Stimulated activated naive CD8-positive, alpha-beta T cell treated with anti-CD3 and anti-CD28 coated beads, Interleukin-15, amount 100 ng/mL, for 72 hours (primary cell): ENCODE measurements around the gene ZC3H7A.
"Not testable (repeated sequence)": the region's sequence is repeated elsewhere in the genome, so short reads cannot be mapped to it uniquely, and the experiment has no call there.

Experiments used
- ATAC-seq: fragments of 150-1000 bp; cut with Tn5 transposase; 2 replicates; pipeline ENCODE4 v1.10.0; 2021; ENCODE audit warnings: mild to moderate bottlenecking, moderate library complexity
- DNase-seq, 2 donors: peaks; one replicate each; pipeline ENCODE4 v3.0.0; 2021 to 2022
- H3K27ac Mint-ChIP-seq, 2 donors: one replicate each; pipeline ENCODE4 v1.8.0; 2022; ENCODE audit warnings: mild to moderate bottlenecking in 2 of 2, mixed read lengths in 2 of 2, moderate library complexity in 2 of 2
- H3K27me3 Mint-ChIP-seq: one replicate; pipeline ENCODE4 v1.8.0; 2022; ENCODE audit warnings: mixed read lengths
- H3K4me1 Mint-ChIP-seq: one replicate; pipeline ENCODE4 v1.8.0; 2022; ENCODE audit warnings: mild to moderate bottlenecking, mixed read lengths
- H3K4me3 Mint-ChIP-seq, 2 donors: one replicate each; pipeline ENCODE4 v1.8.0; 2022; ENCODE audit warnings: mild to moderate bottlenecking in 2 of 2, mixed read lengths in 2 of 2, moderate library complexity in 1 of 2
- H3K9me3 Mint-ChIP-seq, 2 donors: one replicate each; pipeline ENCODE4 v1.8.0; 2022; ENCODE audit warnings: mixed read lengths in 2 of 2

ZC3H7A gene, protein sequence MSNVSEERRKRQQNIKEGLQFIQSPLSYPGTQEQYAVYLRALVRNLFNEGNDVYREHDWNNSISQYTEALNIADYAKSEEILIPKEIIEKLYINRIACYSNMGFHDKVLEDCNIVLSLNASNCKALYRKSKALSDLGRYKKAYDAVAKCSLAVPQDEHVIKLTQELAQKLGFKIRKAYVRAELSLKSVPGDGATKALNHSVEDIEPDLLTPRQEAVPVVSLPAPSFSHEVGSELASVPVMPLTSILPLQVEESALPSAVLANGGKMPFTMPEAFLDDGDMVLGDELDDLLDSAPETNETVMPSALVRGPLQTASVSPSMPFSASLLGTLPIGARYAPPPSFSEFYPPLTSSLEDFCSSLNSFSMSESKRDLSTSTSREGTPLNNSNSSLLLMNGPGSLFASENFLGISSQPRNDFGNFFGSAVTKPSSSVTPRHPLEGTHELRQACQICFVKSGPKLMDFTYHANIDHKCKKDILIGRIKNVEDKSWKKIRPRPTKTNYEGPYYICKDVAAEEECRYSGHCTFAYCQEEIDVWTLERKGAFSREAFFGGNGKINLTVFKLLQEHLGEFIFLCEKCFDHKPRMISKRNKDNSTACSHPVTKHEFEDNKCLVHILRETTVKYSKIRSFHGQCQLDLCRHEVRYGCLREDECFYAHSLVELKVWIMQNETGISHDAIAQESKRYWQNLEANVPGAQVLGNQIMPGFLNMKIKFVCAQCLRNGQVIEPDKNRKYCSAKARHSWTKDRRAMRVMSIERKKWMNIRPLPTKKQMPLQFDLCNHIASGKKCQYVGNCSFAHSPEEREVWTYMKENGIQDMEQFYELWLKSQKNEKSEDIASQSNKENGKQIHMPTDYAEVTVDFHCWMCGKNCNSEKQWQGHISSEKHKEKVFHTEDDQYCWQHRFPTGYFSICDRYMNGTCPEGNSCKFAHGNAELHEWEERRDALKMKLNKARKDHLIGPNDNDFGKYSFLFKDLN

DNA sequence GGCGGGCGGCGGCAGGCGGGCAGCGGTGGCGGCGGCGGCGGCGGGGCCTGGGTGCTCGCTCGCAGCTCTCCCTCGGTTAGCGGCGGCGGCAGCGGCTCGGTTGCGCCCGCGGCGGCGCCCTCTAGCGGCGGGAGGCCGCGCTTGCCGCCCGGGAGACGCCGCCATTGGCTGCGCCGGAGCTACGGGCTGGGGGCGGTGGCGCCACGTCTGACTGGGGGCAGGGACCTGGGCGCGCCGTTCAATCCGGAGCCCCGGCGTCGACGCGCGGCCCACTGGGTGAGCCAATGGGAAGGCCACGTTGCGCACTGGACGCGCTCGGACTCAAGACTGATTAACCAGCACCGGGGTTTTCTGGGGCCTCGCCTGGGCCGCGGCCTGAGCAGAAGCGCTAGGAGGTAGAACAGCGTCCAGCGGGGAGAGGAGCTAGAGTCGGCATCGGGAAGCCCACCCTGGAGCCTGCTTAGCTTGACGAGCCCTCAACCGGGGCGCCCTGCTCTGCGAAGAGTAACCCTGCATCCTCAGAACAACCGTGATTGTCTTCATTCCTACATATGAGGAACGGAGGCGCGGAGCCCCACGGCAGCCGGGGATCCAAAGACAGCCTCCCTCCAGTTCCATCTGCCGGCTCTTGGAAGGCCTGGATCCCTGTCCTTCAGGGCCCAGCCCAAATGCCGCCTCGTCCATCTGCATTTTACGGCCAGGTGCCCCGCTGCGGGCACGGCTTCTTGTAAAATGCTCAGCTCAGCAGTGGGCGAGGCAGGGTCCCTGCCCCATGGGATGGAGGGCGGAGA lies at the start of gene ZC3H7A:
TSS of gene ZC3H7A (minus strand) at position 93 of the 791 bp plus-strand sequence. CDS start 14,904 bp downstream, outside the sequence.
- peak within 1 kb of the TSS; percentile 93 to 100 for H3K4me3 Mint-ChIP-seq
- H3K4me1 Mint-ChIP-seq: peaks cover 79% of the 10 kb centered on the region
- H3K27me3 Mint-ChIP-seq: no peaks in the 10 kb centered on the region
- DNase-seq (peak; percentile 96), ATAC-seq (peak; percentile 98)
- H3K9me3 Mint-ChIP-seq: no peaks in the 10 kb centered on the region
- peak within 1 kb of the TSS; percentile 98 to 99 for H3K27ac Mint-ChIP-seq

- Mint-ChIP-seq H3K4me1 (peaks cover 39% of the 10 kb centered on the region), H3K27me3 (no peaks in the 10 kb centered on the region), H3K9me3 (no peaks in the 10 kb centered on the region), H3K27ac (peak overlapping the region in 1 of 2 donors; percentile 68), H3K4me3 (no peak overlapping the region)
- no peak for DNase-seq
- ATAC-seq: no peak
These were observed 47.4 kb upstream of the ZC3H7A start for GRCh38 chr16:11844499-11844898.

GRCh38 chr16:11843861-11844260 lies 46.8 kb upstream of the ZC3H7A start:
- H3K27ac Mint-ChIP-seq: peak overlapping the region in 1 of 2 donors; percentile 25
- no peak overlapping the region for H3K4me3 Mint-ChIP-seq
- no peaks in the 10 kb centered on the region for H3K9me3 Mint-ChIP-seq
- no peaks in the 10 kb centered on the region for H3K27me3 Mint-ChIP-seq
- H3K4me1 Mint-ChIP-seq: peaks cover 35% of the 10 kb centered on the region
- DNase-seq: no peak
- no peak for ATAC-seq

GRCh38 chr16:11843206-11843605 lies 46.1 kb upstream of the ZC3H7A start:
- no peaks in the 10 kb centered on the region for H3K27me3 Mint-ChIP-seq
- H3K27ac Mint-ChIP-seq: peak overlapping the region in 1 of 2 donors; percentile 68
- peaks cover 28% of the 10 kb centered on the region for H3K4me1 Mint-ChIP-seq
- DNase-seq (no peak), ATAC-seq (no peak)
- H3K4me3 Mint-ChIP-seq: no peak overlapping the region
- no peaks in the 10 kb centered on the region for H3K9me3 Mint-ChIP-seq

DNA sequence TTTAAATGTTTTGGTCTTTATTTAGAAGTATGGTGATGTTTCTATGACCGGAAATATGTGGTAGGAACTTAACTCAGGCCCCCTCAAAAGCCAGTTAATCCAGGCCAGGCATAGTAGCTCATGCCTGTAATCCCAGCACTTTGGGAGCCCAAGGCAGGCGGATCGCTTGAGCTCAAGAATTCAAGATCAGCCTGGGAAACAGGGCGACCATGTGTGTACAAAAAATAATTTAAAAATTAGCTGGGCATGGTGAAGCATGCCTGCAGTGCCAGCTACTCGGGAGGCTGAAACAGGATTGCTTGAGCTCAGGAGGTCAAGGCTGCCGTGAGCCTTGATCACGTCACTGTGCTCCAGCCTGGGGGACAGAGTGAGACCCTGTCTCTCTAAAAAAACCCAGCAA lies 44.0 kb upstream of the ZC3H7A start:
- no peak for DNase-seq
- ATAC-seq: no peak
- H3K9me3 Mint-ChIP-seq: no peaks in the 10 kb centered on the region
- no peak overlapping the region for H3K4me3 Mint-ChIP-seq
- peaks cover 19% of the 10 kb centered on the region for H3K4me1 Mint-ChIP-seq
- H3K27me3 Mint-ChIP-seq: no peaks in the 10 kb centered on the region
- no peak overlapping the region for H3K27ac Mint-ChIP-seq

DNA sequence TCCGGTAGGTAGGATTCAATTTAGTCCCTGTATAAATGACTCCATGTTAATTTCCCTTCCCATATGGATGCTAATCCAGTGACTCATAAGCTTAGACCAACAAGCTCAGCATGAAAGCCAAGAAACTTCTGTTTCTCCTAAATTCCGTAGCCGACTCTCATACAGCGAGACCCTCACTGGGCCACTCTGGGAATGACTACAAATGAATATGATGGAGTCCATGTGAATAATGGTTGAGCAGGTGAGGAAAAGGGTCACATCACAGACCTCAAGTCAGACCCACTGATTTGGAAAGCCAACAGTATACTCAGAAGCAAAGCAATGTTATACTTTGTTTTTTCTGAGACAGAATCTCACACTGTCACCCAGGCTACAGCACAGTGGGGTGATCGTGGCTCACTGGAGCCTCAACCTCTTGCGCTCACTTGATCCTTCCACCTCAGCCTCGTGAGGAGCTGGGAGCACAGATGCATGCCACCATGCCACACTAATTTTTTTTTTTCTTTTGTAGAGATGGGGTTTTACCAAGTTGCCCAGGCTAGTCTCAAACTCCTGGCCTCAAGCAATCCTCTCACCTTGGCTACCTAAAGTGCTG lies 39.7 kb upstream of the ZC3H7A start:
- Mint-ChIP-seq H3K9me3 (no peaks in the 10 kb centered on the region), H3K27me3 (no peaks in the 10 kb centered on the region), H3K4me3 (no peak overlapping the region), H3K27ac (no peak overlapping the region), H3K4me1 (no peaks in the 10 kb centered on the region)
- DNase-seq: no peak
- no peak for ATAC-seq

DNA sequence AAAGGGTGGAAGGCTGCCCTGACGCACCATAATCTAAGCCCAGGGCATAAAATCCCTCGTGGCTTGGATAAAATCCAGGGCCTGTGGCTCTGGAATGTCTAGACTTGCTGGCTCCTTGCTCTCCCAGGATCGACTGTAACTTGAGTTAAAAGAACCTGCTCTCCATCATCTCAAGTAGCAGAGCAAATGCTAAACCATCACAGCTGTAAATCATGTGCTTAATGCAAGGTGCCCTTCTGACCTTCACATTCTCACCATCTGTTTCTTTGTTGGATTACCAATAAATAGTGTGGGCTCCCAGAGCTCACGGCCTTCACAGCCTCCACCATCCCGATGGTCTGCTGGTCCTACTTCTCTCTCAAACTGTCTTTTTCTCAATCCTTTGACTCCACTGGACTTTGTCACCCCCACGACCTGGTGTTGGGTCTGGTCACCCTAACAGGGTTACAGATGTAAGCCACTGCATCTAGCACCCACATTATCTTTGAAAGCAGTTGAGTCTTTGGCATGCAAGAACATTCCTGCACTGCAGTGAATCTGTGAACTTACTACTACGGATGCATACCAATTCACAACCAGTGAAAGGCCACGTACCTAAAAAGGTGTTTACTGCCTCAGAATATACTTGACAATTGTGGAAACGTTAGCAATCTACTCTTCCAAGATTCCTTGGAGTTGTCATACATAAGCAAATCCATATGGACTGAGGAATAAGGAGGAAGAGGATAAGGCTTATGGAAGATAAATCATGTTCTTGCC lies 39.0 kb upstream of the ZC3H7A start:
- Mint-ChIP-seq H3K27ac (no peak overlapping the region), H3K27me3 (no peaks in the 10 kb centered on the region), H3K4me1 (no peaks in the 10 kb centered on the region), H3K4me3 (no peak overlapping the region), H3K9me3 (no peaks in the 10 kb centered on the region)
- no peak for DNase-seq
- ATAC-seq: no peak

- peak; percentile 45 for ATAC-seq
- no peaks in the 10 kb centered on the region for H3K4me1 Mint-ChIP-seq
- H3K9me3 Mint-ChIP-seq: no peaks in the 10 kb centered on the region
- no peak overlapping the region for H3K4me3 Mint-ChIP-seq
- no peak overlapping the region for H3K27ac Mint-ChIP-seq
- no peaks in the 10 kb centered on the region for H3K27me3 Mint-ChIP-seq
- DNase-seq: no peak
These were observed 38.3 kb upstream of the ZC3H7A start for GRCh38 chr16:11835309-11835708.

DNA sequence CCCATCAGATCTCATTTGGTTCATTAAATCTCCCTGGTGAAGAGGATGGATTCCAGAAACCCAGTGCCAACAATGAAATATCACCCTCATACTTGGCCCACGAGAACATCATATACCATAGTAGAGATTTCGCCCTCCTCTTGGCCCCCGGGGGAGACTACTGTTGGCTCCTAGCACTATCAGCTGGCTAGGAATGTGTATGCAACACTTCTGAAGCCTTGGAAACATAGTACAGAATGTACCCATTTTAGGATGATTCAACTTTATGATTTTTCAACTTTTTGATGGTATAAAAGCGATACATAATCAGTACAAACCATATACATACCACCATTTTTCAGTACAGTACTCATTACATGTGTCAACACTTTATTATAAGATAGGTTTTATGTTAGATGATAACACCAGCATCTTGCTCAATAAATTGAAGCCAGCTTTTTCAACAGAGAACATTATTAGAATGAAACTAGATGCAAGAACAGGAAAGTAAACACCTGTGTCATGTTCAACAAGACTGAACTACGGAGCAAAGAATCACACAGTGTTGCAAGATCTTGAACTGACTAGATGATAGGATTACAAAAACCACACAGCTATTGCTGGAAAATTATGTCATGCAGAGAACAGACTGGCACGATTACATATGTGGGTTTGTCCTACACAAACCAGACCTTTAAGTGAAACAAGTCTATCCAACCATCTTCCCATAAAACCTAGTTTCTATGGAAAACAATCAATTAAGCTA lies 37.1 kb upstream of the ZC3H7A start:
- ATAC-seq: peak; percentile 23
- Mint-ChIP-seq H3K4me1 (no peaks in the 10 kb centered on the region), H3K4me3 (no peak overlapping the region), H3K27me3 (no peaks in the 10 kb centered on the region), H3K9me3 (no peaks in the 10 kb centered on the region), H3K27ac (no peak overlapping the region)
- no peak for DNase-seq

- ATAC-seq (no peak), DNase-seq (no peak)
- Mint-ChIP-seq H3K4me1 (no peaks in the 10 kb centered on the region), H3K27me3 (no peaks in the 10 kb centered on the region), H3K9me3 (no peaks in the 10 kb centered on the region), H3K4me3 (no peak overlapping the region), H3K27ac (no peak overlapping the region)
These were observed 31.6 kb upstream of the ZC3H7A start for GRCh38 chr16:11828696-11829095.

DNA sequence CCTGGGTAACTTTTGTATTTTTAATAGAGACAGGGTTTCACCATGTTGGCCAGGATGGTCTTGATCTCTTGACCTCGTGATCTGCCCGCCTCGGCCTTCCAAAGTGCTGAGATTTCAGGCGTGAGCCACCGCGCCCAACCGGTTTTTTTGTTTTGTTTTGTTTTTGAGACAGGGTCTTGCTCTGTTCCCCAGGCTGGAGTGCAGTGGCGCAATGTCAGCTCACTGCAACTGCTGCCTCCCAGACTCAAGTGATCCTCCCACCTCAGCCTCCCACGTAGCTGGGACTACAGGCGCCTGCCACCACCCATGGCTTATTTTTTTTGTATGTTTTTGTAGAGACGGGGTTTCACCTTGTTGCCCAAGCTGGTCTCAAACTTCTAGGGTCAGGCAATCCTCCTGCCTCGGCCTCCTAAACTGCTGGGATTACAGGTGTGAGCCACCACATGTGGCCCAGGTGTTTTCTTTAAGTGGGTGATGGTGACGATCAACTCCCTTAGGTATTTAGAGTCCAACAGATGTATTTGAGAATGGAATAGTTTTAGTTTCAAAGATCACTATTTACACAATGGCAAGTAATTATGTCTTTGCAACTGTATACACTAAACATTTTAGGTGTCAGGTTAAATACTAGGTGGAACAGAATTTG lies 28.6 kb upstream of the ZC3H7A start:
- H3K4me3 Mint-ChIP-seq, H3K27me3 Mint-ChIP-seq, H3K4me1 Mint-ChIP-seq, ATAC-seq, DNase-seq, H3K9me3 Mint-ChIP-seq, H3K27ac Mint-ChIP-seq: not testable (repeated sequence)

- H3K4me3 Mint-ChIP-seq: no peak overlapping the region
- no peak for DNase-seq
These were observed 27.3 kb upstream of the ZC3H7A start for GRCh38 chr16:11824362-11824761.

DNA sequence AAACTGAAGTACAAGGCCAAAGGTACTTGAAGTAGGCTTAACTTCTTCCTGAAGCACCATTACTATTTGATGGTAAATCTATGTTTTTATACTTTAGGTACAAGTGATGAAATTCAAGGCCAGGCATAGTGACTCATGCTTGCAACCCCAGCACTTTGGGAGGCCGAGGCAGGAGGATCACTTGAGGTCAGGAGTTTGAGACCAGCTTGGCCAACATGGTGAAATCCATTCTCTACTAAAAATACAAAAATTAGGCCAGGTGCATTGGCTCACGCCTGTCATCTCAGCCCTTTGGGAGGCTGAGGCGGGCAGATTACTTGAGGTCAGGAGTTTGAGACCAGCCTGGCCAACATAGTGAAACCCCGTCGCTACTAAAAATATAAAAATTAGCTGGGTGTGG lies 26.6 kb upstream of the ZC3H7A start:
- H3K9me3 Mint-ChIP-seq, H3K4me3 Mint-ChIP-seq, ATAC-seq, H3K27ac Mint-ChIP-seq, H3K27me3 Mint-ChIP-seq, H3K4me1 Mint-ChIP-seq, DNase-seq: not testable (repeated sequence)

More at GRCh38 chr16:11824362-11824761, 27.3 kb upstream of the ZC3H7A start:
- H3K27ac Mint-ChIP-seq: no peak overlapping the region
- no peak for ATAC-seq
- no peaks in the 10 kb centered on the region for H3K4me1 Mint-ChIP-seq
- no peaks in the 10 kb centered on the region for H3K27me3 Mint-ChIP-seq
- no peaks in the 10 kb centered on the region for H3K9me3 Mint-ChIP-seq
